Measurements from ENCODE around the gene PALS2.

GRCh38 chr7:24574950-24575349 is 1.7 kb downstream of the PALS2 start:
- no peak for TF ChIP-seq CTCF (conservative IDR thresholded peaks at IDR 0.05; ENCODE audit: low read depth, low read length)
- TF ChIP-seq EZH2 (IDR thresholded peaks at IDR 0.05; ENCODE audit: borderline replicate concordance, low read depth, low read length, poor library complexity, severe bottlenecking), result no peak

All from A673 (cell line).